K562 (cell line): ENCODE data around the gene HSD17B13. TPM values are rescaled to one million over a fixed set of nuclear protein-coding genes. Genes with fewer than 3 reads are reported as not detected.

ENCODE experiments used
- CC2D1A ChIP-seq: fragments of 450-650 bp; IDR thresholded peaks from 2 replicates; pipeline ENCODE4 v1.6.1; 2017; ENCODE audit warnings: mild to moderate bottlenecking
- CGGBP1 ChIP-seq: fragments of 250-450 bp; sonication (Bioruptor Pico); IDR thresholded peaks from 2 replicates; pipeline ENCODE4 v1.9.0; 2021; ENCODE audit warnings: mild to moderate bottlenecking
- CREB3L1 ChIP-seq: fragments of 450-650 bp; IDR thresholded peaks from 2 replicates; pipeline ENCODE4 v1.6.1; 2014; ENCODE audit warnings: low read depth, mild to moderate bottlenecking, moderate library complexity, borderline replicate concordance
- E2F8 ChIP-seq: fragments of 450-650 bp; IDR thresholded peaks from 2 replicates; pipeline ENCODE4 v1.7.1; 2018; ENCODE audit warnings: mild to moderate bottlenecking, low read depth; ENCODE audit not compliant: partially characterized antibody
- EWSR1 ChIP-seq: fragments of 450-650 bp; IDR thresholded peaks from 2 replicates; pipeline ENCODE4 v1.6.1; 2018; ENCODE audit warnings: borderline replicate concordance, mild to moderate bottlenecking, low read depth, moderate library complexity; ENCODE audit not compliant: partially characterized antibody
- GATAD2A ChIP-seq: fragments of 450-650 bp; IDR thresholded peaks from 2 replicates; pipeline ENCODE4 v1.6.1; 2017
- GATAD2B ChIP-seq: fragments of 450-650 bp; IDR thresholded peaks from 2 replicates; pipeline ENCODE4 v1.6.1; 2017; ENCODE audit warnings: mild to moderate bottlenecking, borderline replicate concordance
- HOMEZ ChIP-seq: fragments of 250-450 bp; sonication (Bioruptor Pico); IDR thresholded peaks from 2 replicates; pipeline ENCODE4 v1.4.0; 2020; ENCODE audit warnings: mild to moderate bottlenecking, moderate library complexity
- MED1 ChIP-seq: sonication (generic); formaldehyde crosslinking; IDR thresholded peaks from 2 replicates; pipeline ENCODE4 v1.8.1; 2023; ENCODE audit warnings: missing genetic modification reagents, borderline replicate concordance
- MEIS2 ChIP-seq: fragments of 450-650 bp; IDR thresholded peaks from 2 replicates; pipeline ENCODE4 v1.6.1; 2014; ENCODE audit warnings: mild to moderate bottlenecking; ENCODE audit not compliant: partially characterized antibody
- PRDM10 ChIP-seq: fragments of 450-650 bp; IDR thresholded peaks from 2 replicates; pipeline ENCODE4 v1.6.1; 2018; ENCODE audit not compliant: partially characterized antibody
- PURB ChIP-seq: sonication (generic); formaldehyde crosslinking; IDR thresholded peaks from 2 replicates; pipeline ENCODE4 v1.9.0; 2021; ENCODE audit warnings: low read depth, mild to moderate bottlenecking, missing genetic modification reagents
- STAT5A ChIP-seq: IDR thresholded peaks from 2 replicates; pipeline ENCODE4 v1.6.1; 2012; ENCODE audit warnings: low read length, inconsistent platforms, borderline replicate concordance
- ZC3H4 ChIP-seq: sonication (generic); formaldehyde crosslinking; IDR thresholded peaks from 2 replicates; pipeline ENCODE4 v1.9.0; 2021; ENCODE audit warnings: missing genetic modification reagents, borderline replicate concordance
- ZNF512 ChIP-seq: IDR thresholded peaks from 2 replicates; pipeline ENCODE4 v1.6.1; 2016; ENCODE audit warnings: missing genetic modification characterization, missing compliant biosample characterization
- ZNF717 ChIP-seq: fragments of 250-450 bp; sonication (Bioruptor Pico); IDR thresholded peaks from 2 replicates; pipeline ENCODE4 v1.5.0; 2021
- polyA plus RNA-seq, 8 experiments: library from polyadenylated mRNA; depleted of rRNA in 4 of 8; stranded (reverse) in 5 of 8; unstranded in 3 of 8; fragments of >200 nt; fragmentation: Nextera tagmentation in 2 of 8; fragmentation: Illumina TruSeq in 1 of 8; extraction: Ambion mirVana in 2 of 8; extraction: Trizol in 1 of 8; gene quantifications; 2 replicates each; pipeline versions ENCODE4 v1.2.1 to v1.2.3, GENCODE V29; 2011 to 2014; ENCODE audit warnings: inconsistent platforms in 1 of 8, missing spikeins in 1 of 8
- total RNA-seq, 7 experiments: library from RNA; depleted of rRNA in 6 of 7; stranded (reverse); fragments of >200 nt in 6 of 7; fragmentation: Illumina TruSeq in 2 of 7; extraction: Trizol in 2 of 7; gene quantifications; 2 replicates each; pipeline versions ENCODE4 v1.2.1 to v1.2.3, GENCODE V29; 2011 to 2021; ENCODE audit warnings: low replicate concordance in 1 of 7

The HSD17B13 gene
- total and polyA plus RNA-seq, 9 of the 15 experiments (the other 6 are each of a cell fraction or from before 2014, with no cell fraction given): 0.05 to 0.36 (median 0.29) TPM

GRCh38 chr4:87309625-87310024, 13.1 kb downstream of the HSD17B13 start (continued):
- no peak for TF ChIP-seq CGGBP1
- no peak for TF ChIP-seq ZC3H4 (CRISPR knock-in tag)
- TF ChIP-seq STAT5A: no peak
- TF ChIP-seq HOMEZ (CRISPR knock-in tag): no peak
- TF ChIP-seq ZNF717 (CRISPR knock-in tag): no peak
- no peak for TF ChIP-seq CC2D1A
- no peak for TF ChIP-seq MED1 (CRISPR knock-in tag)
- TF ChIP-seq GATAD2A: no peak
- TF ChIP-seq EWSR1: no peak
- no peak for TF ChIP-seq CREB3L1
- TF ChIP-seq PRDM10: no peak
- TF ChIP-seq E2F8: no peak
- TF ChIP-seq ZNF512 (tag): no peak
- TF ChIP-seq MEIS2: no peak
- TF ChIP-seq GATAD2B: no peak
- no peak for TF ChIP-seq PURB
